Activated CD8-positive, alpha-beta memory T cell treated with anti-CD3 and anti-CD28 coated beads, Interleukin-2, amount 50 U/mL, for 4 hours (primary cell): ENCODE results near the gene TBC1D17.

Experiments
- DNase-seq: peaks from one replicate; pipeline ENCODE4 v3.0.0-alpha.2; 2020

The TBC1D17 gene

DNA sequence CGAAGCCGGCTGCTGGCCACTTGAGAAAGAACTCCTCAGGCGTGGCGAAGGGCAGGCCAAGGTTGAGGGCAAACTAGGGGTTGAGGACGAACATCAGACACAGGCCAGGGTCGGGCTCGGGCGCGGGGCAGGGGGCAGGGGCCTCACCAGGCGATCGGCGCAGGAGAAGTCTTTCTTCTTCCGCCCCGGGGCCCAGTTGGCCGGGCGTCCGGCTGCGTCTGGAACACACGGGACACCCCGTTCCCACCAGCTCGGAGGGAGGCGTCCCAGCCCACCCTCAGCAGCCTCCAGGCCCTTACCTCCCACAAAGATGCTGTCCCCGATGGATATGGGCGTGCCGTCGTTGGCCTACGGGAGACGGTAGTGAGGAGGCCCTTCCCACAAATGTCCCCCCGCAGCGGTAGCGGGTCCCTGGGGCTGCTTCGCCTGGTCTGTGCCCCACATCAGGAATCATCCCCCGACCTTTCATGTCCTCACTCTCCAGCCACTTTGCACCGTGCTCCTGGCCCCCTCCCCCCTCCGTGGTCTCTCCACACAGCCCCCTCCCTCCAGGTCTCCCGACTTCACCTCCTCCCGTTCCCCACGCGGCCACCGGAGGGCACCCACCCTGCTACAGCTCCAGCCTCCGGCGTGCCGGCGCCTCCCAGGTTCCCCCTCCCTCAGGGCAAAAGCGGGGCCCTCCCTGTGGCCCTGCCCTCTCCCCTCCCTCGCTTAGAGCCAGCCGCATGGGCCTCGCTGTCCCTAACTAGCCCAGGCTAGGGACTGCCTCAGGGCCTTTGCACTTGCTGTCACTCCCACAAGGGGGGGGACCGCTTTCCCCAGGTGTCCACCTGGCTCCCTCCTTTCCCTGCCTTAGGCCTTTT, 14.9 kb upstream of the TBC1D17 start:
- DNase-seq: no peak

DNA sequence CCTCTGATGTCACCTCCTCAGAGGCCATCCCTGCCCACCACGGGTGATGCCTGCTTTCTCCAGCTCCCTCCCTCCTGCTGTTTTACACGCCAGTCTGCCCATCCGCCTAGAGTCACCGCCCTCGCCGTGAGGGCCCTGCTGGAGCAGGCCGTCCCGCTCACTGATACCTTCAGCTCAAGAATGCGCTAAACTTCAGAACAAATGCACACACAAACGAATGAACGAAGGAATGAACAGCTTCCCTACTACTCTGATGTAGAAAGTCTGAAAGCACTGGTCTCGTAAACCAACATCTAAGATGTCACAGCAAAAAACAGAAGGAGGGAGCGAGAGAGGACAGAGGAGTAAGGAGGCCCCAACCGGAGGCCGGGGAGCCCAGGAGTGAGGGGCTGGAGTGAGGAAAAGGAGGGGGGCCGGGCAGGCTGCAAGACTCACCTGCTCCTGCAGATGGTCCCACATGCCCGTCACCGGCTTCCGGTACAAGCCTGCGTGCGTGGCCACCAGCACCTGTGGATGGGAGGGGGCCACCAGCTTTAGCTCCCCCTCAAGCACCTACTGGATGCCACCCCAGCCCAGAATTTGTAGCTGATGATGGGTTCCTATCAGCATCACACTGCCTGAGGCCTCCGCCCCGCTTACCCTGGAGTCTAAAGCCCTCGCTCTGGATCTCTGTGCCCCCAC, 14.1 kb upstream of the TBC1D17 start:
- DNase-seq: no peak

DNA sequence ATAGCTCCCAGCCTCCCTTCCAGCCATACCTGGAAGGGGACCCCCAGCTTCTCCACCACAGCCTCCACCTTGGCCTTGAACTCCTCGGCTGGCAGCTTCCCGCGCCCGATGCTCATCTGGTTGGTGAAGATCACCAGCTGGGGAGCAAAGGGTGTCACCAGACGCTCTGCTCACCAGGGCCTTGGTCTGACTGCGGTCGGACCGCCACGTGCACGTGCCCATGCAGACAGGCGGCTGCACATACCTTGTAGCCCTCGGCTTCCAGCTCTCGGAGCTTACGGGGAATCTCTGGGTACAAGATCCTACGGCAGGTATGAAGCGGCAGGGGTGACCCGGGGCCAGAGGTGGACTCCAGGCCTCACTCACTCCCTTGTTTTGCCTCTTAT, 13.6 kb upstream of the TBC1D17 start:
- DNase-seq: no peak

DNA sequence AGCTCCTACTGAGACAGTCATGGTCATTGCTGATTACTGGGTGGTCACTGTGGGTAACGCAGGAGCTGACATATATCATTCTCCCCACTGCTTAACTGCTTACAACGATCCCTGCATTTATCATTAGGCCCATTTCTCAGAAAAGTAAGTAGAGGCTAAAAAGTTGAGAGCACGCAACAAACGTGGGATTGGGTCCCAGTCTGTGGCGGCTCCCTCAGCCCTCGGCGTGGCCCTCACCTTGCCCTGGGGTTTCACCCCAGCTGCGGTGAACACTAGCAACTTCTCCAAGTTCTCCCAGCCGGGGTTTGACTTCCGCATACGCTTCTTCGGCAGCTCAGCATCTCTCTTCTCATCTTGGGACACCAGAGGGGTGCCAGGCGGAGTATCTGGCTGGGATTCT, 12.6 kb upstream of the TBC1D17 start:
- no peak for DNase-seq

DNA sequence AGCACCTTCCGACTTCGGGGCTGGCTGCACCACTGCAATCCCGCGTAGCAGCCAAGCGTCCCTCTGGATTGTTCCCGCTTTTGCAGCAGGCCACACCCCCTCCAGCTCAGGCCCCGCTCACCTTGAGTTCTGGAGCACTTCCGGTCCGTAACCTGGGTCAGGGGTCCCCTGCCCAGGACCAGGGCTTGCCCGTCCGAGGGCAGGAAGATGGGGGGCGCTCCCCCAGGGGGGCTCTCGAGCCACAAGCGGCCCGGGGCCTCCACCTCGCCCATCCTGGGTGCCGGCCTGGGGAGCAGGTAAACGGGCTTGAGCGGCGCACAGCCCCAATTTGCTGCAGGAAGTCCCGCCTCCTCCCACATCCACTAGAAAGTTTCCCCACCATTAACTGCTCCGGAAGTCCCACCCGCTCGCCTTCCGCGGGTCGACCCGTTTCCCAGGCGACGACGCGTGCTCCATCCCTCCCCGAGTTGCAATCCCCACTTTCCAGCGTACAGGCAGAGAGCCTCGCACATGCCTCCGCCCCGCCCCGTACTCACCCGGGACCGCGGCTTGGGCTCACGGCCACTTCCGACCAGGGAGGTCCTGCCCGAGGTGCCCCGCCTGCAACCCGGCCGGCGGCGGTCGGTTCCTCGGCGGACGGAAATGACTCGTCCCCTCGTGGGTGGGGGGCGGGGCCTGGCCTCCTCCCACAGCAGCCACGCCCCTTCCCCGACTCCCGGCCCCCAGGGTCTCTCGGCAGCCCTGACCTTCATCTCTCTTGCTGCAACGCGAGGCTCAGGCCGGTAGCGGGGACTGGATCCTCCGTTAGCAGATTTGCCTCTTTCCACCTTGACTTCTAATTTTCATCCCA, 10.3 kb upstream of the TBC1D17 start, which contains the start of gene PNKP:
Gene PNKP, minus strand, starts transcription at position 644 of the 850 bp plus-strand sequence. Its CDS starts 372 bp downstream, at position 272.
- peak; percentile 85 for DNase-seq

DNA sequence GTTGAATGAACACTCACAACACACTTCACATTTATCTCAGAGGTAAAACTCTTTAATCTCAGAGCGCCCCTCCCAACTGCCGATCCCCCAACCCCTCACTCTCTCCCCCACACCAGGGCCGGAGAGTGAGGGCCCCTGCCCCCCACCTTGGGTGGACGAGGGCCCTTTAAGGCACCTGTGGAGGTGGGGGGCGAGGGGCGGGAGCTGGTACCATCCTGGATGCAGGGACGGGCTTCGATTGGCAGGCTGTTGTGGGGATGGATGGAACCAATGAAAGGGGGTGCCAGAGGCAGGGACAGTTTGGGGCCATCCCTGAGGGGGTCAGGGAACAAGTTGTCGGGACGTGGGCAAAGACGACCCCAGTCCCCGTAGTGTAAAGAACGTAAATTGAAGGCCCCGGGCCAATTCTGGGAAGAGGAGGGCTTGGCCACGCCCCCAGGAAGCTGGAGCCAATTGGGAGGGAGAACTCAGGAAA, 8.5 kb upstream of the TBC1D17 start:
- DNase-seq: no peak

DNA sequence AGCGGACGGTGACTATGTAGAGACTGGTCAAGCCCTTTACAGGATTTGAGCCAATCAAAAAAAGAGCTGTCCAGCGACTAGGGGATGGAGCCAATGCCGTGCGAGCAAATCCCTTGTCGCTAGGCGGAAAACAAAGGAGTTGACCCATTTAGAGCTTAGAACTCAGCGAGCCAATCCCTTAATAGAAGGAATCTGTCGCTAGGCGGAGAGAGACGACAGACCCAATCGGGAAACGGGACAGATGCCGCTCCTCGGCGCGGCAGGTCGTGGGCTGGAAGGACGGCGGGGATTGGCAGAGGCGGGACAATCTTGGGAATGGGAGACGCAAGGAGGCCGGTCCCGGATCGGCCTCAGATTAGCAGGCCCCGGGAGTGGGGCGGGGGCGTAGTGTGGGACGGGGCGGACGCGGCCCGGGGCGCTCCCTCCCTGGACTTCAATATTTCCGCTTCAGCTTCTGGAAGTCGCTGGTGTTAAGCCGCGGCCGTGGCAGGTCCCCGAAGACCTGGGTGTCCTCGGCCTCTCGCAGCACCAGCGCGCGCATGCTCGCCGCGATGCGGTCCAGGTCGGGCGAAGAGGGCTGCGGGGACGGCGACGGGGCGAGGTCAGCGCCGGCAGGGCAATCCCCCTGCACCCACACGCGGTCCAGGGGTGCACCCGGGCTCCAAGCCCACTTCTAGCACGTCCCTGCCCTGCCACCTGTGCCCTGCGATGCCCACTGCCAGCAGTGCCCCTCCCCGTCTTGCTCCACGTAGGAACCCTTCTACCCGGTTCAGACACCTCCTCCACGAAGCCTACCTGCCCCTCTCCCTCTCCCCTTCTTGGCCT, 7.8 kb upstream of the TBC1D17 start:
- DNase-seq: peak; percentile 83

DNA sequence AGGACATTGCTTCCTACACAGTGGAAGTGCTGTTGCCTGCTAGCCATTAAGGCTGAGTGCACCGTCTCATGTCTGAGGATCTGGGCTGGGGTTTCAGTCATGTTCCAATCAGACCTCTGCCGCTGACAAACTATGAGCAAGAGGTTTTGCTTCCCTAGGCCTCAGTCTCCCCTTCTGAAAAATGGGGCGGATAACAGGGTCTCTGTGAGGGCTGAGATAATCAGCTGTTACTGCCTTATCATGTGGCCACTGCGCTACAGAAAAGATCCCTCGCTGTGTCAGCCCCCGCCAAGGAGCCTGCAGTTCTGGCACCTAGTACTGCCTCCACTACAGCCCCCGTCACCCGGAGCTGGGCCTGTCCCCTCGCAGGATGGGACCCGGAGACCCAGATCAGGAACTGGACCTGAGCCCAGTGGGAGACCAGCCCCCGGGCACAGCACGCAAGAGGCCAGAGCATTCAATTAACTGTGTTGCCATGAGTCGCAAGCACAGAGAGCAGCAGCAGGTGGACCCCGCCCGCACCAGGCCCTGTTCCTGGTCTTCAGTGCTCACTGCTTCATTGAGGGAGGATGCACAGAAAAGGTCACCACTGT, 7.1 kb upstream of the TBC1D17 start:
- no peak for DNase-seq

DNA sequence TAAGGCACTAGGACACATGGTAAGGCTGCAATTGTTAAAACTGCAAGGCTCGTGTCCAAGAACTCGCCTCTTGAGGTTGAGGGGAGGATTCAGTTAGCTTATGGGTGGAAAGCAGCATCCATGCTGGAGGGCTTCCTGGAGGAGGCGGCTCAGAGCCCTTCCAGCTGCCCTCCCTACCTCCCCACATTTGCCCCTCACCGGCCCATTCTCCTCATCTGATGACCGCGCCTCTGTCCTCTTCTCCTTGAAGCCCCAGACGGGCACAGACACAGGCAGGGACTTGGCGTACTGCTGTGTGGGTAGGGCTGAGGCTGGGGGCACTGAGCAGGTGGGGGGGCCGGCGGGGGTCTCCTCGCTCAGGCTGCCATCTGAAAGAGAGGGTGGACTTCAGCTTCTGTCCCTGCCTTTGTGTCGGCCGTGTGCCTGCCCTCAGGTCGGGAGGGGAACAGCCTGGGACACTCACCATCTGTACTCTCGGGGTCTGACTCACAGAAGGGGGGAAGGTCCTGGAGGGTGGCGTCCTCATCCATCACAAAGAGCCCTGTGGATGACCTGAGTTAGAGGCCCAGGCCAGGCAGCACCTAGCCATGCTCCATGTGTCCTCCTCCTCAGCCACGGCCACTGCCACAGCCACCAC, 6.0 kb upstream of the TBC1D17 start:
- no peak for DNase-seq

DNA sequence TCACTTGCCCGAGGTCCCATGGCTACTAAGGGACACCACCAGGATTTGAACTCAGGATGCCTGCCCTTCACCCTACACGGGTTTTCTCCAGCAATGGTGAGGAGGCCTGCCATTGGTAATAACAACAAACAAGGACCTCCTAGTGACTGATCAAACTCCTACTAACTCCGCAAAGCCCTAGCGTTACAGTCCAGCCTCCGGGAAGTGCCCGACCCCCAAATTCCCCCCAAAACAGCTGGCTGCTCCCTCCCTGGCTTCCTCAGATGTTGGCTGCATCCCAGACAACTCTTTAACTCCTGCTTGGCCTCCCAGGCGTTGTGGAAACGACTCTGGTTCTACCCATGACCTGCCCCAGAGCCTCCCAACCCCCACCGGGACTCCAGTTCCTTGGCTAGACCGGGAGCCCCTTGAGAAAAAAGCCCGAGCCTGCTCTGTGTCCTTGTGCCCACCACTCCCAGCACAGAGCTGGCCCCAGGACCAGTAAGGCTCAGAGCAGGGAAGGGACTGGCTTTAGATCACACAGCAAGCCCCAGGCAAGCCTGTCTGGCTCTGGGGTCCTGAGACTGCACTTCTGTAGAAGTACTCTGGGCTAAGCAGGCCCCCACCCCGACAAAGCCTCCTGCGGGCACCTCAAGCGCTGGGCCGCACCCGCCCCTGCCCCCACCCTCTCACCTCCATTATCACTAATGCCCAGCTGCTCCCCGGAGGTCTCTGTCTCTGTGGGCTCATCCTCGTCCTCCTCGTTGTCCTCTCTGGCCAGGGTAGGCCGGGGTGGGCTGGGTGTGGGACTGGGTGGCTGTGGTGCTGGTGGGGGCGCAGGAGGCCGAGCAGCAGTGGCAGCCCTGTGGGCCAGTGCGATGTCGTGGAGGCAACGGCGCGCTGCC, 5.0 kb upstream of the TBC1D17 start:
- no peak for DNase-seq

DNA sequence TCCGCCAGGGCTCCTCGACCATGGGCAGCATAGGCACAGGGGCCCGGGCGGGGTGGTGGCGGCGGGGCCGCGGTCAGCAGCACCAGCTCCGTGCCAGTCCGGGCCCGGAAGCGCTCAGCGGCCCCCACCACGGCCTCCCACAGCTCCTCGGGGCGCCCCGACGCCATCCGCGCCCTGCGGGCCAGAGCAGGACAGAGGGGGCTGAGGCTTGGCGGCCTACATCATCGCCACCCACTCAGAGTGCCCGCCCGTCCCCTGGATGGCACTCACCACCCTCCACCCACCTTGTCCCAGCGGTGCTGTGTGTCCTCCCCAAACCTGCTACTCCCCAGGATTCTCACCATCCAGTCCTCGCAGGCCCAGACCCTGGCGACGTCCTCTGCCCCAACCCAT, 4.4 kb upstream of the TBC1D17 start:
- no peak for DNase-seq

DNA sequence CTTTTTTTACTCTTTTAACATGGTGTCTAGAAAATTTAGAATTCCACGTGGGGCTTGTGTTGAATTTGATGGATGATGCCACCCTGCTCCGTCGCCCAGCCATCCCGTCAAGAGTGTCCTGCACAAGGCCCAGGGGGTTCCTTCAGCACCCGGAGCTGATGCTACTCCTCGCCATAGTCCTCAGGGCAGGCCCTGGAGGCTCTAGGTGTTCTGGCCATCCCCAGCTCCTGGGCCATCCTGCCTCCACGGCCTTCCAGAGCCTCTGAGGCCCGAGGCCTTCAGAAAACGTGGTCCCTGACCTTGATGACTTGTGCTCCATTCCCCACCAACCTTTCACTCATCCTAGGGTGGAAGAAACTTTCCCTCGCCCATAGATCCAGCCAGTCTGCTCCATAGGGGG, 3.7 kb upstream of the TBC1D17 start:
- no peak for DNase-seq

DNA sequence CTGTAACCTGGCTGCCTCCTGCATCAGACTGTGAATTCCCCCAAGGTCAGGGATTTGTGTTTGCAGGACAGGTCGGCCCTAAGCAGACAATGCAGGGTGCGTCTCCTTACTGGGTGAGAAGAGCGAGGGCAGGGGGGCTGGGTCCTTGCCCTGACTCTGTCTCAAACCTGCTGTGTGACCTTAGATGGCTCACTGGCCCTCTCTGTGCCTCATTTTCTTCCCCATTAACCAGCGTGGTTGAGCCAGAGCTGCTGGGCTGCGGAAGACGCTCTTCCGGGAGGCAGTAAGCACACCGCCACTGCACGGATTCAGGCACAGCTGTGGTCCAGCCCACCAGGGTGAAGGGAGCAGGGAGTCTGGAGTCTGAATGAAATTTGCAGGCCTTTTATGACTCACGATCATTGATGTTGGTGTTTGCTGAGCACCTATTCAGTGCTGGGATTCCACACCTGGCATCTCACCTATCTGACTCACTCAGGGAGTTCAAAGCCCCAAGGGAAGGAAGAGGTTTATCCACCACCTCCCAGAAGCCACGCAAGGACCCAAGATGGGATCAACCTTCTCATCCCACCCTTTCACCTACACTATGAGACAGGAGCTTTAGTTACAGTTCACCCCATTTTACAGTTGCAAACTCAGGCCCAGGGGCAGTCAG, 2.9 kb upstream of the TBC1D17 start:
- no peak for DNase-seq

DNA sequence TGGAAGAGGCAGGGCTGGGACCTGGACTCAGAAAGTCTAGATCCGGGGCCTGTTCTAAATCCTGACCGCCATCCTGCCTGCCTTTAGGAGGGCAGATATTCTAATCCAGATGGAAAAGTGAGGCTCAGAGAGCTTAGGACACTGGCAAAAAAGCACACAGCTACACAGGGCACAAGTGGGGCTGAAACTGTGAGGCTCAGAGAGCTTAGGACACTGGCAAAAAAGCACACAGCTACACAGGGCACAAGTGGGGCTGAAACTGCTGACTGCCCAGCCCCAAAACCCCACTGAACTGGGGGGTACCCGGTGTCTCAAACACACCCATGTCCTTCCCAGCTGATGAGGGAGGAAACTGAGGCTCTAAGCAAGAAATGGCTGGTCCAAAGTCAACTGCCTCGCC, 2.3 kb upstream of the TBC1D17 start:
- no peak for DNase-seq

DNA sequence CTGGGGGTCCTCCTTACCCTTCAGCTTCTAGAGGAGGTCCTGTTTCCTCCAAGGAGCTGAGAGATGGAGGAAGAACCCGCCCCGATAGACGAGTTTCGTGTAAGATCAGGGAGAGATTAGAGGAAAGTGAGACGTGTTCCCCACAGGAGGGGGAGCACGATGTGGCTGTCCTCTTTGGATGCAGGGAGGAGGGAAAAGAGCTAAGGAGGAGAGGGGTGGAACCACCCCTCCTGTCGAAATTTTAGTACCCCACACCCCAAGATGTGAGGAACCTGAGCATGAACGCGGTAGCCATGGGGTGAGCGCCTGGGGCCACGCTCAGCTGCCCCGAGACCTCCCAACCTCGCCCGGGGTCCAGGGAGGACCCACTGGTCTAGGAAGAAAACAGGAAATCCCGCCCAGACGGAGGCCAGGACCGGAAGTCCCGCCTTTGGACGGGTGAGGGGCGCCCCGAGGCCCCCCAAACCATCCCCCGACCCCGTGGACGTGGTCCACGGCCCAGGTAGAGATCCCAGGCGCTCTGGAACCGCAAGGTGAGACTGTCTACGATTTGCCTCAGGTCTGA, 1.6 kb upstream of the TBC1D17 start:
- peak; percentile 64 for DNase-seq

DNA sequence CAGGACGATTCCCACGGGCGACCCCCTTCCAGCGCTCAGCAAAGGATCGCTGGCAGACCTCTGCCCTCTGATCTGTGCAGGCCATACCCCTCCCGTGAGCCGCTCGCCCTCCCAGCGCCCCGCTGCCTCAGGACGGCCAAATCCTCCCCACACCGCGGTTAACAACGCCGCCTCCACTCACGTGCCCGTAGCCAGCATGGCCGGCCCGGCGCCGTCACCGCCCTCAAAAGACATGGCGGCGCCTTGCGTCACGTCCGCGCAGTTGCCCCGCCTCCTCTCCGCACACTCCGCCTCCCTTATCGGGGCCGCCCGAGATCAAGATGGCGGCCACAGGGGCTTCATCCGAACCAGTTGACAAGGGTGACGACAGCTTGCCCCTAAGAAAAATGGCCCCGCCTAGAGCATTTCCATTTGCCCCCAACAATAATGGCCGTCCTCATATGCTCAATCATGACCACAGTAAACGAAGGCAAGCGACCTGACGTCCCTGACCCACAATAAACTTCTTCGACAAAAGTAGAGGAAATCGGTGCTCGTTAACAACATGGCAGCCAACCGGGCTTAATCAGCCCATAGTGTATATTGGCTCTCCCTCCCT, 981 bp upstream of the TBC1D17 start:
- DNase-seq: peak; percentile 97

DNA sequence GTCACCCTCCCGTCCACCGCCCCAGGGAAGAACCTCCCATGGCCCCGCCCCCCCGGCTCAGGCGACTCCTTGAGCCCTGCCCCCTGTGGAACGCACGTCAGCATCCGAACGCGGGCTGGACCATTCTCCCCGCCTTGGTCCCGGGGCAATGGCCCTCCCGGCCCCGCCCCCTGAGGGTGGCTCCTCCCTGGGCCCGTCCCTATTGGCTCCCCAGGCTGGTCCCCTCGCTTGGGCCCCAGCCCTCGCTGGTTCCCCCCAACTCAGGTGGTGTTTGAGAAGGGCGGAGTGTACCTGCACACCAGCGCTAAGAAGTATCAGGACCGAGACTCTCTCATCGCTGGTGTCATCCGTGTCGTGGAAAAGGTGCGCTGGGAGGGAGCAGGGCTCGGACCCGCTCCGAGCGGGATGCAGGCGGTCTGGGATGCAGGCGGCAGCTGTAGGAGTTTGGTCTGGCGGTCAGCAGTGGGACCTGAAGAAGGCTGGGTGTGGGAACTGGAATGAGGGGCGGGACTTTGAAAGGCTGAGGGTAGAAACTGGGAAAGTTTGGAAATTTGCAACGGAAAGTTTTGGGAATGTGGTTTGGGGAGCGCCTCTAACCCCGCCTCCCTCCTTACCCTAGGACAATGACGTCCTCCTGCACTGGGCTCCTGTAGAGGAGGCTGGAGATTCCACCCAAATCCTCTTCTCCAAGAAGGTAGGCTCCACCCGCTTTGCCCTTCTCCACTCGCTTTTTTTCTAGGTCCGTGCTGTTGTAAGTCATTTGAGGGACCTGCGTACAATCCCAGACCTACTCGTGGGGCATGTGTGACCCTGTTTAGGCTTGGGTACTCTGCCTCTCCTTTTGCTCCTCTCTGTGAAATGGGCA, 609 bp downstream of the TBC1D17 start:
- DNase-seq: peak; percentile 97

DNA sequence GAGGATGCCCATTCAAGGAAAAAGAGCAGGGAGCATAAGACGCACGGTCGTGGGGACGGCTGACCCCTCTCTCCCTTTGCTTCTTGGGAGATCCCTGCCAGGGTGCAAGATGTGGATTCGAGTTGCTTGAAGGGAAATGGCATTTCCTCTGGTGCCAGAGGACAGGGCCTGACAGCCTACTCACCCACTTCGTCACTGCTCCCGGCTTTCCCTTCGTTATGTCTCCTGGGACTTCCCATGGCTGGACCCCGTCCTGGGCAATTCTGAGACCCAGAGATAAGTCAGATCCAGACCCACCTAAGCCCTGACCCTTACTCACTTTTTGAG, 1.2 kb downstream of the TBC1D17 start:
- DNase-seq: no peak
